ENCODE results near the gene MKRN2.

Gene MKRN2, protein sequence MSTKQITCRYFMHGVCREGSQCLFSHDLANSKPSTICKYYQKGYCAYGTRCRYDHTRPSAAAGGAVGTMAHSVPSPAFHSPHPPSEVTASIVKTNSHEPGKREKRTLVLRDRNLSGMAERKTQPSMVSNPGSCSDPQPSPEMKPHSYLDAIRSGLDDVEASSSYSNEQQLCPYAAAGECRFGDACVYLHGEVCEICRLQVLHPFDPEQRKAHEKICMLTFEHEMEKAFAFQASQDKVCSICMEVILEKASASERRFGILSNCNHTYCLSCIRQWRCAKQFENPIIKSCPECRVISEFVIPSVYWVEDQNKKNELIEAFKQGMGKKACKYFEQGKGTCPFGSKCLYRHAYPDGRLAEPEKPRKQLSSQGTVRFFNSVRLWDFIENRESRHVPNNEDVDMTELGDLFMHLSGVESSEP

DNA sequence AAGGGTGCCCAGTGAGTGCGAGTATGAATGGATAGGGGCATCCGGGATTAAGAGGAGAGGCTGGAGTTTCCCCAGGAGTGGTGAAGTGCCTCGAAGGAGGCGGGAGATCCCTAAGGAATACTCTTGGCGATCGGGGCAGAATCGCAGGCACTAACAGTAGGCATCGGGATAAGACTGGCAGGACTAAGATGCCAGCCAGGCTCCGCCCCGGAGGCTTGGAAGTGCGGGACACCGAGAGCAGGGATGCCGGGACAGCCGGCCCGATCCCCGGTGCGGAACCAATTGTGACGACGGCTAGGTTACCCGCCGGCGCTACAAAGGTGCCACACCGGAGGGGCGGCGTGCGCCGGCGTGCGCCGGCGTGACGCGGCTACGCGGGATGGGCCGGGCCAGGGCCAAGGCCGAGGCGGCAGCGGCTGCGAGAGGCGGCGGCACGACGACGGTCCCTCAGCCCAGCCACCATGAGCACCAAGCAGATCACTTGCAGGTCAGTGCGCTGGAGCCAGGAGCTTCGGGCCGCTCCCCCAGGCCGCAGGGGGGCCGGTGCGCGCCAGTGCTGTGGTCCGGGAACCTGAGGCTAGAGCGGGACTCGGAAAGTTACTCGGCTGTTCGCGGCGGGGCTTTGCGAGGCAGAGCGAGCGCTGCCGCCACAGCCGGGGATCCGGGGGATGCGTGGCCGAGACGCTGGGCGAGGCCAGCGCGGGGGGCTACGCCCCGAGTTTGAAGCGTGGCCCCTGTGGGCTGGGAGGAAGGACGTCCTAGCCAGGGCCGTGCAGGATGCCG lies at the start of gene MKRN2:
Gene MKRN2 (plus strand): TSS at position 398 of the 783 bp plus-strand sequence. CDS start 64 bp downstream, at position 462.
- Histone ChIP-seq H3K4me3 (ENCODE audit: low read length) (peak within 1 kb of the TSS; percentile 91), H3K9me3 (ENCODE audit: control insufficient read depth, low read depth, low read length) (no peaks in the 10 kb centered on the region), H3K27ac (ENCODE audit: low read length) (peak within 1 kb of the TSS; percentile 51), H3K27me3 (ENCODE audit: control insufficient read depth, insufficient read depth, low read length) (no peaks in the 10 kb centered on the region), H3K4me1 (ENCODE audit: control insufficient read depth, low read depth, low read length) (peaks cover 14% of the 10 kb centered on the region), H3K36me3 (ENCODE audit: control insufficient read depth, low read depth, low read length) (no peaks in the 10 kb centered on the region), H3K9ac (ENCODE audit: low read length) (peak within 1 kb of the TSS; percentile 88)

DNA sequence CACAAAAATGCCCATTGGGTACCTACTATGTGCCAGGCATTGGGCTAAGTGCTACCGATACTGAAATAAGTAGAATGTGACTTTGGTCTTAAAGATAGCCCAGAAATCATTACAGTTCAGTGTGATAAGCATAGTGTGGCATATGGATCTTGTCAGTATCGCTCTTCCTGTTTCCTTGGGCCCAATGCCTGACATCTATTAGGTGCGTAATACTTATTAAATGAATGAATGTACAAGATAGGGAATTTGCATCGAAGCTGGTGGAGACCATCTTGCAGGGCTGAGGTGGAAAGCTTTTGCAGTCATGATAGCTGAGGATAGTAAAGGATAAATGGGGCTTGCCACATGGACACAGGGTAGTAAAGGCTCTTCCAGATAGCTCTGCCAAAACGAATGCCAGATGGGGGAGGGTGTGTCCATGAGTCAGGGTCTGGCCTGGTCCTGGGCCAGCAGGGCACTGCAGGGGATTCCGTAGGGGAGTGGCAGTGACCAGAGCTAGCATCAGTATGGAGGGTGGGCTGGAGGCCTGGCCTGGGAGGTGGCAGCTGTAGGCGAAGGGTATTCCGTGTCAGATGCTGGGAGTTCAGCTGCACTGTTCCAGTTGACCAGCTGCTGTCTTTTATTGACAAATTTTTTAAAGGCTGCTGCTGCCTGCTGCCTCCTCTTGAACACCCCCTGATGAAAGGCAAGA lies 49.2 kb upstream of the MKRN2 start:
- H3K9ac ChIP-seq (ENCODE audit: low read length) = no peak overlapping the region
- no peak overlapping the region for H3K4me3 ChIP-seq (ENCODE audit: low read length)
- no peaks in the 10 kb centered on the region for H3K4me1 ChIP-seq (ENCODE audit: control insufficient read depth, low read depth, low read length)
- no peaks in the 10 kb centered on the region for H3K27me3 ChIP-seq (ENCODE audit: control insufficient read depth, insufficient read depth, low read length)
- no peak overlapping the region for H3K27ac ChIP-seq (ENCODE audit: low read length)
- H3K36me3 ChIP-seq (ENCODE audit: control insufficient read depth, low read depth, low read length) = peaks cover 48% of the 10 kb centered on the region
- H3K9me3 ChIP-seq (ENCODE audit: control insufficient read depth, low read depth, low read length) = no peaks in the 10 kb centered on the region

DNA sequence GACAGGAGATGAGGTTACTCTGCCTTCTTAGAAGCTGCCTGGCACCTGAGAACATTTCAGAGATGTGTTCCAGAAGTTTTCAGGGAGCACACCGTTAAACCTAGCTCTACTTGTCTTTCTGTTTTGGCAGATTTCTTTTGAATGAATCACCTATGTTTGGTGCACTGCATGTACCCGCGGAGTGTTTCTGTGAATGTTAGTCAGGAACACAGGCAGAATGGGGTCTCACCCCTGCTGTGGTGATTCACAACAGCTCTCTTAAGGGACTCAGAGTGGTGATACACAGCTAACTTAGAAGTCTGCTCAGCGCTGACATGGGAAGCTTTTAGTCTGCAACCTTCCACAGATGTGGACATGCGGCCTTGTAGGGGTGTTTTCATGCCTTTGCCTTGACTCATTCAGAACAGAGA lies 48.6 kb upstream of the MKRN2 start:
- Histone ChIP-seq H3K27me3 (ENCODE audit: control insufficient read depth, insufficient read depth, low read length) (no peaks in the 10 kb centered on the region), H3K9me3 (ENCODE audit: control insufficient read depth, low read depth, low read length) (no peaks in the 10 kb centered on the region), H3K4me1 (ENCODE audit: control insufficient read depth, low read depth, low read length) (no peaks in the 10 kb centered on the region), H3K36me3 (ENCODE audit: control insufficient read depth, low read depth, low read length) (peaks cover 44% of the 10 kb centered on the region), H3K4me3 (ENCODE audit: low read length) (no peak overlapping the region), H3K27ac (ENCODE audit: low read length) (no peak overlapping the region), H3K9ac (ENCODE audit: low read length) (no peak overlapping the region)

DNA sequence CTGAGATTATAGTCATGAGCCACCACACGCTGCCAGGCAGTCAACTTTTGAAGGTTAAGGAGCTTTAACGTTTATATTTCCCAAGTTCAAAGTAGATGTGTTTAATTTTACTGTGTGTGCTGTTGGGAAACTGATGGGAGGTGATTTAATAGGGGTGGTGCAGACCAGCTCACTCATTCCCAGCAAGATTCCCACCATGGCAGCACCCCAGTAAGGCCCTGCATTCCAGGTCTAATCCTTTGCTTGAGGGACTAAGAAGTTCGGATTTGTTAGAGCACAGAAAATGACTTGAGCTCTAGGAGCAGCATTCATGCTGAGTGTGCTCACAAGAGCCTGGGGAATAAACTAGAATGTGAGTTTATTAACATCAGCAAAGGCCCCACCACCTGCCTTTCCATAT lies 47.4 kb upstream of the MKRN2 start:
- no peak overlapping the region for H3K4me3 ChIP-seq (ENCODE audit: low read length)
- H3K9ac ChIP-seq (ENCODE audit: low read length) = no peak overlapping the region
- no peaks in the 10 kb centered on the region for H3K4me1 ChIP-seq (ENCODE audit: control insufficient read depth, low read depth, low read length)
- no peaks in the 10 kb centered on the region for H3K9me3 ChIP-seq (ENCODE audit: control insufficient read depth, low read depth, low read length)
- H3K36me3 ChIP-seq (ENCODE audit: control insufficient read depth, low read depth, low read length) = peaks cover 32% of the 10 kb centered on the region
- H3K27me3 ChIP-seq (ENCODE audit: control insufficient read depth, insufficient read depth, low read length) = no peaks in the 10 kb centered on the region
- H3K27ac ChIP-seq (ENCODE audit: low read length) = no peak overlapping the region

DNA sequence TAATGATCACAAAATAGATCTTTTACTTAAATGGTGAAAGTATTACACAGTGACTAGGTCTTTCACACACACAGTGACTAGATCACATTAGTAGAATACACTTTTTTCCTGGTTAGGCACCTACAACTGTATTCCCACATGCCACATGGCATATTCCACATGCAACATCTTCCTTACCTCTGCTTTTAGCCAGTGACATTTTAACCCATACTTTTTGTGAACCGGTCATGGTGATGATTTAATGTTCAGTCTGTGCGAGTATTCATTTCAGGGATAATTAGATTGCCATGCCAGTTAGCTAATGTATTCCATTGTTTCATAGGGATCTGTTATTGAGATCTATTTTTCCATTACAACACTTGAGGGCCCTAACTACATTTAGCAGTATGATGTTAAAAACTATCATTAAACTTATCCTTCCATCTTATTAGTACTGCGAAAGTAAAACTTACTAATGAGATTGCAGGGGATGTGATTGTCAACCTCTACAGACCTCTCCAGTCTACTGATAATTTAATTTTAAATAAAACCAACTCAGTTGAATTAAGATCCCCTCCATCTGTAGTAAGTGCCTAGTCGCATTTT lies 44.3 kb upstream of the MKRN2 start:
- no peaks in the 10 kb centered on the region for H3K4me1 ChIP-seq (ENCODE audit: control insufficient read depth, low read depth, low read length)
- no peaks in the 10 kb centered on the region for H3K27me3 ChIP-seq (ENCODE audit: control insufficient read depth, insufficient read depth, low read length)
- H3K4me3 ChIP-seq (ENCODE audit: low read length) = no peak overlapping the region
- H3K36me3 ChIP-seq (ENCODE audit: control insufficient read depth, low read depth, low read length) = peaks cover 13% of the 10 kb centered on the region
- no peak overlapping the region for H3K27ac ChIP-seq (ENCODE audit: low read length)
- H3K9me3 ChIP-seq (ENCODE audit: control insufficient read depth, low read depth, low read length) = no peaks in the 10 kb centered on the region
- no peak overlapping the region for H3K9ac ChIP-seq (ENCODE audit: low read length)

DNA sequence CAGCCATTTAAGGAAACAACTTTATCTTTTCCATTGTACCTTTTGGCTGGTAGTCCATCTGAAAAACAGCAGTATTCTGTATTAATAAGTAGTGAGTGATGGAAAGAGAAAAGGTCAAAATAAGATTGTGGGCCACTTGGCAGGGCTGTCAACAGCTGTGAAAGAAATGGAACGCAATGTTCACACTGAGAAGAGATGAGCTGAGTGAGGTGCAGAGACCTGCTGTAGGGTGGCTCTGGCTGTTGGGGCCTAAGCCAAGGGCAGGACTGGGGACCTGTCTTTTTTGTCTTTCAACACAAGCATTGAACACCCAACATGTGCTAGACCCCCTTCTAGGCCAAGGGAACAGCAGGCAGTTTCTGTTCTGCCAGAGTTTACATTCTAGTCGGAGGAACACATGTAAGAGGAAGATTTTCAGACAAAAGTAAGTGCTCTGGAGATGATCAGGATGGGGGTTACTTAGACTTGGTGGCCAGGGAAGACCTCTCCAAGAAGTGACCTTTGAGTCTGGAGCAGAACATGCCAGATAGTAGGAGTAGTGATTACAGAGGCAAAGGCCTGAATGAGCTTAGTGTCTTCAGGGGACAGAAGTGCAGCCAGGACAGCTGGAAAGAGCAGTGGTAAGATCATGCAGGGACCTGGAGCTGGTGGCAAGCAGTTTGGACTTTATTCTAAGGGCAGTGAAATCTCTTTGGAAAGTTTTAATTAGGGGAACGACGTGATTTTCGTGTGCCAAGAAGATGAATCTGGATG lies 43.0 kb upstream of the MKRN2 start:
- Histone ChIP-seq H3K27ac (ENCODE audit: low read length) (no peak overlapping the region), H3K9ac (ENCODE audit: low read length) (no peak overlapping the region), H3K4me1 (ENCODE audit: control insufficient read depth, low read depth, low read length) (no peaks in the 10 kb centered on the region), H3K9me3 (ENCODE audit: control insufficient read depth, low read depth, low read length) (no peaks in the 10 kb centered on the region), H3K27me3 (ENCODE audit: control insufficient read depth, insufficient read depth, low read length) (no peaks in the 10 kb centered on the region), H3K36me3 (ENCODE audit: control insufficient read depth, low read depth, low read length) (peaks cover 5% of the 10 kb centered on the region), H3K4me3 (ENCODE audit: low read length) (no peak overlapping the region)

DNA sequence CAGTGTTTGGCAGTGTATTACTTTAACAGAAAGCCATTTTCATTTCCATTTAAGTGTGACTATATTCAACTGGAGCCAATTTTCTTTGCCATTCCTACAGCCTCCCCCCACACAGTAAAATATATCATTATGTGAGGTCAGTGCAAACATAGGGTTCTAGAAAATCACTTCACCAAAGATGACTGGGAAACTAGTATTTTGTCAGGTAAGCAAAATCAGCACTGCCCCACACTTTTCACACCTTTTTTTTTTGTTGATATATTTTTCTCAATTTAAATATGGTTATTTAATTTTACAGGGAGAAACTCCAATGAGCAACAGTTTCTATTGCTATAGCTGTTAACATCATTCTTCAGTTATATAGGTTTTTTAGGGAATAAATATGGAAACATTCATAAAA lies 41.3 kb upstream of the MKRN2 start:
- Histone ChIP-seq H3K36me3 (ENCODE audit: control insufficient read depth, low read depth, low read length) (peaks cover 9% of the 10 kb centered on the region), H3K27me3 (ENCODE audit: control insufficient read depth, insufficient read depth, low read length) (no peaks in the 10 kb centered on the region), H3K4me1 (ENCODE audit: control insufficient read depth, low read depth, low read length) (no peaks in the 10 kb centered on the region), H3K9me3 (ENCODE audit: control insufficient read depth, low read depth, low read length) (no peaks in the 10 kb centered on the region), H3K4me3 (ENCODE audit: low read length) (no peak overlapping the region), H3K27ac (ENCODE audit: low read length) (no peak overlapping the region), H3K9ac (ENCODE audit: low read length) (no peak overlapping the region)

DNA sequence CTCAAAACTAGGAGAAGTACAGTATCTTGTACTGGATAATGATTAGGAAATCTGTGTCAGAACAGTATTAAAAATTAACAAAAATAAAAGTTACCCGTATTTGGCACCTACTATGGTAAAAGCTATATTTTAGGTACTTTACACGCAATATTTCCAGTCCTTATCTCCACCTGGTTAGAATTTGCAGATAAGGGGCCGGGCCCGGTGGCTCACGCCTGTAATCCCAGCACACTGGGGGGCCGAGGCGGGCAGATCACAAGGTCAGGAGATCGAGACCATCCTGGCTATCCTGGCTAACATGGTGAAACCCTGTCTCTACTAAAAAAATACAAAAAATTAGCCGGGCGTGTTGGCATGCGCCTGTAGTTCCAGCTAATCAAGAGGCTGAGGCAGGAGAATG lies 40.0 kb upstream of the MKRN2 start:
- Histone ChIP-seq H3K36me3 (ENCODE audit: control insufficient read depth, low read depth, low read length) (peaks cover 15% of the 10 kb centered on the region), H3K9ac (ENCODE audit: low read length) (no peak overlapping the region), H3K27ac (ENCODE audit: low read length) (no peak overlapping the region), H3K4me3 (ENCODE audit: low read length) (no peak overlapping the region), H3K4me1 (ENCODE audit: control insufficient read depth, low read depth, low read length) (no peaks in the 10 kb centered on the region), H3K9me3 (ENCODE audit: control insufficient read depth, low read depth, low read length) (no peaks in the 10 kb centered on the region), H3K27me3 (ENCODE audit: control insufficient read depth, insufficient read depth, low read length) (no peaks in the 10 kb centered on the region)

DNA sequence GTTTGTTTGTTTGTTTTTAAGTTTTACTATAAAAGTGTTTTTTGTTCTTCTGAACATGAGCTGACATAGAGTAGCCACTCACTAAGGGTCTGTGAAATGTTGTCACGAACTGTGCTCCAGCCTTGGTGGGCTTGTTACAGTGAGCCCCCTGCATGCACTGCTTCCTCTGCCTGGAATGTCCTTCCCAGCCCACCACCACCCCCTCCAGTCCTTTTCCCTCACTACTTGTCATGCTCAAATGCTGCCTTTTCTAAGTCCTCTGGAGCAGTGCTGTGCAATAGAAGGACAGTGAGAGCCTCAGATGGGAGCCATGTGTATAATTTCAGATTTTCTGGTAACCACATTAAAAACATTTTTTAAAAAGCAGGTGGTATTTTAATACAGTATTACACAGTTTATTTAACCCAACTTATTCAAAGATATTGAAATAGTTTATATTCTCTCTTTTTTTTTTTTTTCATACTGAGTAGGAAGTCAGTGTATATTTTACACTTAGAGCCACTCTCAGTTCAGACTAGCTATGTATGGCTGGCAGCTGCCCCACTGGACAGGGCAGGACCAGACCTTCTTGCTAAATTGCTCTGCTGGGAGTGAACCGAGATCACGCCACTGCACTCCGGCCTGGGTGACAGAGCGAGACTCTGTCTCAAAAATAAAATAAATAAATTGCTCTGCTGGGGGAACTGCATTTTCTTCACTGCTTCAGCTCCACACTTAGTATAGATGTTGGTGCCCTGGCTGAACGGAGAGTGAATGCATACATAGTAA lies 38.4 kb upstream of the MKRN2 start:
- Histone ChIP-seq H3K4me1 (ENCODE audit: control insufficient read depth, low read depth, low read length) (no peaks in the 10 kb centered on the region), H3K27me3 (ENCODE audit: control insufficient read depth, insufficient read depth, low read length) (no peaks in the 10 kb centered on the region), H3K4me3 (ENCODE audit: low read length) (no peak overlapping the region), H3K9me3 (ENCODE audit: control insufficient read depth, low read depth, low read length) (no peaks in the 10 kb centered on the region), H3K9ac (ENCODE audit: low read length) (no peak overlapping the region), H3K27ac (ENCODE audit: low read length) (no peak overlapping the region), H3K36me3 (ENCODE audit: control insufficient read depth, low read depth, low read length) (peaks cover 18% of the 10 kb centered on the region)

DNA sequence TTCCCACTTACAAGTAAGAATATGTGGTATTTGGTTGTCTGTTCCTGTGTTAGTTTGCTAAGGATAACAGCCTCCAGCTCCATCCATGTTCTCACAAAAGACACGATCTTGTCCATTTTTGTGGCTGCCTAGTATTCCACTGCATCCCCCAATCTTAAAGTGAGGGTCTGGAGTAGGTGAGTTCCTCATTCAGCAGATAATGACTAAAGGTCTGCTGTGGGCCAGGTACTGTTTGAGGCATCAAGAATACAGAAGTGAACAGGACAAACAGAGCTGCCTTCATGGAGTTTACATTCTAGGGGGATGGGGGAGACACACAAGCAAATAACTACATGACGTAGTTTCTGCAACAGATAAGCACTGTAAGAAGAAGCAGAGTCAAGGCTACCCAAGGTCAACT lies 35.9 kb upstream of the MKRN2 start:
- Histone ChIP-seq H3K36me3 (ENCODE audit: control insufficient read depth, low read depth, low read length) (peaks cover 20% of the 10 kb centered on the region), H3K4me1 (ENCODE audit: control insufficient read depth, low read depth, low read length) (no peaks in the 10 kb centered on the region), H3K9ac (ENCODE audit: low read length) (no peak overlapping the region)

More for the DNA sequence above, 35.9 kb upstream of the MKRN2 start:
- H3K9me3 ChIP-seq (ENCODE audit: control insufficient read depth, low read depth, low read length) = no peaks in the 10 kb centered on the region
- H3K27me3 ChIP-seq (ENCODE audit: control insufficient read depth, insufficient read depth, low read length) = no peaks in the 10 kb centered on the region
- H3K4me3 ChIP-seq (ENCODE audit: low read length) = no peak overlapping the region
- no peak overlapping the region for H3K27ac ChIP-seq (ENCODE audit: low read length)
